Measurements from ENCODE around the gene DNAH1.
"Not testable (repeated sequence)": the region's sequence is repeated elsewhere in the genome, so short reads cannot be mapped to it uniquely, and the experiment has no call there.

DNAH1 gene

GRCh38 chr3:52315977-52316764 is at the start of gene DNAH1:
DNAH1 (plus strand) TSS chr3:52316319; CDS start chr3:52322443, 6,124 bp downstream.
- Histone ChIP-seq H3K27me3 (ENCODE audit: control insufficient read depth in 1 of 2, insufficient read depth in 2 of 2, low read length in 2 of 2) (no peaks in the 10 kb centered on the region), H3K9ac (ENCODE audit: low read length in 2 of 2) (no peak within 1 kb of the TSS), H3K9me3 (ENCODE audit: control insufficient read depth in 2 of 2, low read length in 2 of 2) (no peaks in the 10 kb centered on the region), H3K27ac (ENCODE audit: low read length) (no peak within 1 kb of the TSS), H3K36me3 (ENCODE audit: control insufficient read depth in 2 of 2, insufficient read depth in 2 of 2, low read length in 2 of 2) (no peaks in the 10 kb centered on the region), H3K4me1 (ENCODE audit: control insufficient read depth, insufficient read depth, low read length) (peaks cover 14% of the 10 kb centered on the region), H3K4me3 (ENCODE audit: low read length in 2 of 2) (peak within 1 kb of the TSS in 1 of 2 donors; percentile 75)

- no peak overlapping the region for H3K9ac ChIP-seq (ENCODE audit: low read length in 2 of 2)
- H3K9me3 ChIP-seq (ENCODE audit: control insufficient read depth in 2 of 2, low read length in 2 of 2), result no peaks in the 10 kb centered on the region
- peaks cover 15% of the 10 kb centered on the region for H3K4me1 ChIP-seq (ENCODE audit: control insufficient read depth, insufficient read depth, low read length)
- no peak overlapping the region for H3K27ac ChIP-seq (ENCODE audit: low read length)
- no peaks in the 10 kb centered on the region for H3K27me3 ChIP-seq (ENCODE audit: control insufficient read depth in 1 of 2, insufficient read depth in 2 of 2, low read length in 2 of 2)
- no peak overlapping the region for H3K4me3 ChIP-seq (ENCODE audit: low read length in 2 of 2)
- peaks cover 39 to 40% of the 10 kb centered on the region in 2 donors for H3K36me3 ChIP-seq (ENCODE audit: control insufficient read depth in 2 of 2, insufficient read depth in 2 of 2, low read length in 2 of 2)
Measured at GRCh38 chr3:52268036-52268435, 48.1 kb upstream of the DNAH1 start.

- Histone ChIP-seq H3K27me3 (ENCODE audit: control insufficient read depth in 1 of 2, insufficient read depth in 2 of 2, low read length in 2 of 2) (no peaks in the 10 kb centered on the region), H3K36me3 (ENCODE audit: control insufficient read depth in 2 of 2, insufficient read depth in 2 of 2, low read length in 2 of 2) (peaks cover 27 to 28% of the 10 kb centered on the region in 2 donors), H3K4me1 (ENCODE audit: control insufficient read depth, insufficient read depth, low read length) (peaks cover 21% of the 10 kb centered on the region), H3K27ac (ENCODE audit: low read length) (no peak overlapping the region), H3K9ac (ENCODE audit: low read length in 2 of 2) (no peak overlapping the region), H3K9me3 (ENCODE audit: control insufficient read depth in 2 of 2, low read length in 2 of 2) (no peaks in the 10 kb centered on the region), H3K4me3 (ENCODE audit: low read length in 2 of 2) (no peak overlapping the region)
Measured at GRCh38 chr3:52269776-52270175, 46.3 kb upstream of the DNAH1 start.

- Histone ChIP-seq H3K4me3 (ENCODE audit: low read length in 2 of 2) (no peak overlapping the region), H3K9ac (ENCODE audit: low read length in 2 of 2) (no peak overlapping the region), H3K27me3 (ENCODE audit: control insufficient read depth in 1 of 2, insufficient read depth in 2 of 2, low read length in 2 of 2) (no peaks in the 10 kb centered on the region), H3K4me1 (ENCODE audit: control insufficient read depth, insufficient read depth, low read length) (peaks cover 23% of the 10 kb centered on the region), H3K27ac (ENCODE audit: low read length) (no peak overlapping the region), H3K36me3 (ENCODE audit: control insufficient read depth in 2 of 2, insufficient read depth in 2 of 2, low read length in 2 of 2) (peaks cover 27 to 28% of the 10 kb centered on the region in 2 donors), H3K9me3 (ENCODE audit: control insufficient read depth in 2 of 2, low read length in 2 of 2) (no peaks in the 10 kb centered on the region)
Measured at GRCh38 chr3:52270252-52270754, 45.8 kb upstream of the DNAH1 start.

- H3K27ac ChIP-seq (ENCODE audit: low read length); H3K9me3 ChIP-seq (ENCODE audit: control insufficient read depth in 2 of 2, low read length in 2 of 2); H3K27me3 ChIP-seq (ENCODE audit: control insufficient read depth in 1 of 2, insufficient read depth in 2 of 2, low read length in 2 of 2); H3K9ac ChIP-seq (ENCODE audit: low read length in 2 of 2); H3K4me3 ChIP-seq (ENCODE audit: low read length in 2 of 2): not testable (repeated sequence)
- H3K4me1 ChIP-seq (ENCODE audit: control insufficient read depth, insufficient read depth, low read length), result peaks cover 35% of the 10 kb centered on the region
- peaks cover 13 to 18% of the 10 kb centered on the region in 2 donors for H3K36me3 ChIP-seq (ENCODE audit: control insufficient read depth in 2 of 2, insufficient read depth in 2 of 2, low read length in 2 of 2)
Measured at GRCh38 chr3:52272172-52272571, 43.9 kb upstream of the DNAH1 start.

- Histone ChIP-seq H3K4me3 (ENCODE audit: low read length in 2 of 2) (no peak overlapping the region), H3K27ac (ENCODE audit: low read length) (no peak overlapping the region), H3K27me3 (ENCODE audit: control insufficient read depth in 1 of 2, insufficient read depth in 2 of 2, low read length in 2 of 2) (no peaks in the 10 kb centered on the region), H3K9me3 (ENCODE audit: control insufficient read depth in 2 of 2, low read length in 2 of 2) (no peaks in the 10 kb centered on the region), H3K9ac (ENCODE audit: low read length in 2 of 2) (peak overlapping the region in 1 of 2 donors; percentile 13), H3K36me3 (ENCODE audit: control insufficient read depth in 2 of 2, insufficient read depth in 2 of 2, low read length in 2 of 2) (peaks cover 9 to 13% of the 10 kb centered on the region in 2 donors), H3K4me1 (ENCODE audit: control insufficient read depth, insufficient read depth, low read length) (peaks cover 35% of the 10 kb centered on the region)
Measured at GRCh38 chr3:52272831-52273230, 43.3 kb upstream of the DNAH1 start.

GRCh38 chr3:52274781-52275180 is 41.3 kb upstream of the DNAH1 start:
- not testable (repeated sequence) for H3K4me3 ChIP-seq (ENCODE audit: low read length in 2 of 2); H3K27me3 ChIP-seq (ENCODE audit: control insufficient read depth in 1 of 2, insufficient read depth in 2 of 2, low read length in 2 of 2); H3K9me3 ChIP-seq (ENCODE audit: control insufficient read depth in 2 of 2, low read length in 2 of 2); H3K36me3 ChIP-seq (ENCODE audit: control insufficient read depth in 2 of 2, insufficient read depth in 2 of 2, low read length in 2 of 2); H3K9ac ChIP-seq (ENCODE audit: low read length in 2 of 2)
- Histone ChIP-seq H3K4me1 (ENCODE audit: control insufficient read depth, insufficient read depth, low read length) (peaks cover 41% of the 10 kb centered on the region), H3K27ac (ENCODE audit: low read length) (peak overlapping the region; percentile 66)

GRCh38 chr3:52277071-52277964 is 38.8 kb upstream of the DNAH1 start:
- H3K36me3 ChIP-seq (ENCODE audit: control insufficient read depth in 2 of 2, insufficient read depth in 2 of 2, low read length in 2 of 2), result peaks cover 0 to 5% of the 10 kb centered on the region in 2 donors
- no peaks in the 10 kb centered on the region for H3K9me3 ChIP-seq (ENCODE audit: control insufficient read depth in 2 of 2, low read length in 2 of 2)
- peak overlapping the region; percentile 88 for H3K27ac ChIP-seq (ENCODE audit: low read length)
- peak overlapping the region; percentile 91 to 92 for H3K4me3 ChIP-seq (ENCODE audit: low read length in 2 of 2)
- no peaks in the 10 kb centered on the region for H3K27me3 ChIP-seq (ENCODE audit: control insufficient read depth in 1 of 2, insufficient read depth in 2 of 2, low read length in 2 of 2)
- H3K4me1 ChIP-seq (ENCODE audit: control insufficient read depth, insufficient read depth, low read length), result peaks cover 34% of the 10 kb centered on the region
- H3K9ac ChIP-seq (ENCODE audit: low read length in 2 of 2), result peak overlapping the region; percentile 92 to 96

- H3K27ac ChIP-seq (ENCODE audit: low read length), result peak overlapping the region; percentile 88
- H3K9me3 ChIP-seq (ENCODE audit: control insufficient read depth in 2 of 2, low read length in 2 of 2), result no peaks in the 10 kb centered on the region
- H3K36me3 ChIP-seq (ENCODE audit: control insufficient read depth in 2 of 2, insufficient read depth in 2 of 2, low read length in 2 of 2), result peaks cover 0 to 4% of the 10 kb centered on the region in 2 donors
- H3K4me3 ChIP-seq (ENCODE audit: low read length in 2 of 2), result peak overlapping the region; percentile 91 to 92
- H3K4me1 ChIP-seq (ENCODE audit: control insufficient read depth, insufficient read depth, low read length), result peaks cover 29% of the 10 kb centered on the region
- H3K9ac ChIP-seq (ENCODE audit: low read length in 2 of 2), result peak overlapping the region; percentile 92 to 96
- H3K27me3 ChIP-seq (ENCODE audit: control insufficient read depth in 1 of 2, insufficient read depth in 2 of 2, low read length in 2 of 2), result no peaks in the 10 kb centered on the region
Measured at GRCh38 chr3:52277972-52278509, 38.1 kb upstream of the DNAH1 start.

- Histone ChIP-seq H3K4me1 (ENCODE audit: control insufficient read depth, insufficient read depth, low read length) (peaks cover 29% of the 10 kb centered on the region), H3K27ac (ENCODE audit: low read length) (peak within 1 kb of the TSS; percentile 88), H3K36me3 (ENCODE audit: control insufficient read depth in 2 of 2, insufficient read depth in 2 of 2, low read length in 2 of 2) (peaks cover 0 to 3% of the 10 kb centered on the region in 2 donors), H3K9ac (ENCODE audit: low read length in 2 of 2) (peak within 1 kb of the TSS; percentile 92 to 96), H3K27me3 (ENCODE audit: control insufficient read depth in 1 of 2, insufficient read depth in 2 of 2, low read length in 2 of 2) (no peaks in the 10 kb centered on the region), H3K9me3 (ENCODE audit: control insufficient read depth in 2 of 2, low read length in 2 of 2) (no peaks in the 10 kb centered on the region), H3K4me3 (ENCODE audit: low read length in 2 of 2) (peak within 1 kb of the TSS; percentile 91 to 92)
Measured at GRCh38 chr3:52278510-52279069, 37.5 kb upstream of the DNAH1 start, which contains the start of gene WDR82. WDR82 (minus strand) TSS chr3:52278649; CDS start chr3:52278361, 288 bp downstream.
